HG03432 (cell line): ENCODE results near the gene ARHGEF19.

Experiments used
- ATAC-seq: cut with Tn5 transposase; IDR thresholded peaks from one replicate; pipeline ENCODE4 v1.9.1; 2021; ENCODE audit warnings: mild to moderate bottlenecking, moderate library complexity; ENCODE audit not compliant: unreplicated experiment

ARHGEF19 gene

GRCh38 chr1:16244650-16245285 is 32.3 kb upstream of the ARHGEF19 start:
- no peak for ATAC-seq

- ATAC-seq, result peak; percentile 43
These were observed 31.6 kb upstream of the ARHGEF19 start for GRCh38 chr1:16243936-16244649.

GRCh38 chr1:16243215-16243610 is 30.8 kb upstream of the ARHGEF19 start:
- ATAC-seq, result no peak

- ATAC-seq, result no peak
These were observed 30.2 kb upstream of the ARHGEF19 start for GRCh38 chr1:16242556-16243214.

- ATAC-seq, result no peak
These were observed 28.8 kb upstream of the ARHGEF19 start for GRCh38 chr1:16241221-16241708.

- no peak for ATAC-seq
These were observed 27.6 kb upstream of the ARHGEF19 start for GRCh38 chr1:16239972-16240491.

- ATAC-seq, result no peak
These were observed 24.9 kb upstream of the ARHGEF19 start for GRCh38 chr1:16237343-16237830.

GRCh38 chr1:16236511-16237342 is 24.3 kb upstream of the ARHGEF19 start, which contains the start of gene CPLANE2:
Gene CPLANE2 (minus strand): TSS chr1:16237183. CDS start chr1:16236742, 441 bp downstream.
- ATAC-seq, result peak; percentile 86

GRCh38 chr1:16235944-16236510 is 23.6 kb upstream of the ARHGEF19 start:
- ATAC-seq, result peak; percentile 51

GRCh38 chr1:16235347-16235746 is 22.9 kb upstream of the ARHGEF19 start:
- ATAC-seq, result no peak

- no peak for ATAC-seq
These were observed 21.0 kb upstream of the ARHGEF19 start for GRCh38 chr1:16233431-16233830.

GRCh38 chr1:16232316-16232710 is 19.9 kb upstream of the ARHGEF19 start:
- no peak for ATAC-seq

- no peak for ATAC-seq
These were observed 19.2 kb upstream of the ARHGEF19 start for GRCh38 chr1:16231331-16232315.

- ATAC-seq, result no peak
These were observed 18.3 kb upstream of the ARHGEF19 start for GRCh38 chr1:16230744-16231143.

GRCh38 chr1:16229976-16230740 is 17.7 kb upstream of the ARHGEF19 start:
- ATAC-seq, result no peak

GRCh38 chr1:16226490-16227179 is 14.2 kb upstream of the ARHGEF19 start:
- no peak for ATAC-seq

GRCh38 chr1:16226129-16226489 is 13.7 kb upstream of the ARHGEF19 start:
- ATAC-seq, result no peak

GRCh38 chr1:16224472-16224871 is 12.0 kb upstream of the ARHGEF19 start:
- ATAC-seq, result no peak
